ENCODE results near the gene PKP2. TPM values are rescaled to one million over a fixed set of nuclear protein-coding genes. Genes with fewer than 3 reads are reported as not detected.

Gene PKP2
- total RNA-seq, 1 experiment from 2014 or later, result 18.4 TPM

DNA sequence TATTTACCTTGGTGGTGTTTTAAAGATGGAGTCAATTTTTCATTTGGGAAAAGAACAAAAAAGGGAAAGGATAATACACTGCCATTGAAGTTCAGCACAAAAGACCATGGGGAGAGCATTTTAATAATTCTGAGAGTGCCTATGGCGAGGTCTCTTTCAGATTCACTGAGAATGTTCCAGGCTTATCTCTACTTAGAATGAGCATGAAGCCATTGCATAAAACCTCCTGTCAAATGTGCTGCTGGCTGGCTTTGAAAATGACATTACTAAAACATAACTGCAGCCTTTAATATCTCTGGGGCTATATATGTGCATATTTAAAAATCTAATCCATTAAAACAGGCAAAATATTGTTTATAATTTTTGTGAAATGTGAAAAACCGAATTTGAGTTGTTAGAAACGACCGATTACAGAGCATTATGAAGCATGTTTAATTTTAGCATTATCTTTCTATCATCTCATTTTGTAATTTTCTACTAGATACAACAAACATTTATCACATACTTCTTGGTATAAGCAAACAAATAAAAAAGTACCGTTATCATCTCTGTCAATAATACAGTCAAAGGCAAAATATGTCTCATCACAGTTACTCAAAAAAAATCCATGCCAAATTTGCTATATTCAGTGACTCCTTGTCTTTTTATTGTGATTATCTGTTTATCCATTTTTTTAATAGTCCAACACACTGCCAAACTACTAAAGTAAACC lies 95.2 kb downstream of the PKP2 start:
- Histone ChIP-seq H3K56ac (ENCODE audit: insufficient read length, low read depth, low read length) (no peak overlapping the region), H3K23ac (ENCODE audit: insufficient read length, low read depth, low read length) (no peak overlapping the region), H2AFZ (ENCODE audit: low read length) (no peak overlapping the region), H3K27ac (ENCODE audit: insufficient read length, low read depth, low read length) (no peak overlapping the region), H4K5ac (ENCODE audit: insufficient read length, low read depth, low read length) (no peak overlapping the region), H2BK12ac (ENCODE audit: insufficient read length, low read depth, low read length) (no peak overlapping the region), H3K4me1 (ENCODE audit: insufficient read depth, low read length) (no peaks in the 10 kb centered on the region), H2BK15ac (ENCODE audit: low read depth, low read length) (no peak overlapping the region), H3K9me3 (ENCODE audit: control insufficient read depth, low read depth, low read length) (no peaks in the 10 kb centered on the region), H3K79me1 (ENCODE audit: insufficient read depth, low read depth, low read length, poor library complexity, severe bottlenecking) (no peaks in the 10 kb centered on the region), H3K18ac (ENCODE audit: insufficient read length, low read depth, low read length) (no peak overlapping the region), H4K20me1 (ENCODE audit: control insufficient read depth, insufficient read depth, insufficient read length) (no peaks in the 10 kb centered on the region), H3K9ac (ENCODE audit: extremely low read depth, insufficient read length, low read length) (no peak overlapping the region), H3K23me2 (ENCODE audit: insufficient read length, low read depth, low read length, poor library complexity, severe bottlenecking) (no peaks in the 10 kb centered on the region), H3T11ph (ENCODE audit: low read length) (no peak overlapping the region), H4K8ac (replicated peaks; ENCODE audit: insufficient read length, low read depth, low read length) (no peak overlapping the region), H3K14ac (ENCODE audit: insufficient read depth, low read length) (no peak overlapping the region), H2BK5ac (ENCODE audit: insufficient read length, low read length) (no peak overlapping the region), H2BK120ac (ENCODE audit: low read depth, low read length, poor library complexity, severe bottlenecking) (no peak overlapping the region), H3K27me3 (ENCODE audit: insufficient read depth, low read length) (no peaks in the 10 kb centered on the region), H2BK20ac (ENCODE audit: low read depth, low read length, poor library complexity, severe bottlenecking) (no peak overlapping the region), H3K4ac (ENCODE audit: low read depth, low read length) (no peak overlapping the region), H3K79me2 (ENCODE audit: insufficient read depth, low read length) (no peaks in the 10 kb centered on the region; the same call in 1 of the 2 replicates), H4K91ac (ENCODE audit: insufficient read length, low read depth, low read length) (no peak overlapping the region), H3K4me2 (ENCODE audit: insufficient read depth, insufficient read length, low read length) (no peak overlapping the region), H2AK5ac (ENCODE audit: insufficient read length, low read length) (no peak overlapping the region)
- H3K36me3 Mint-ChIP-seq (ENCODE audit: insufficient read depth in 1 of 3, low read depth in 3 of 3), result peaks cover 0 to 12% (median 0%) of the 10 kb centered on the region in 3 experiments; a peak in 3 of 7 replicates
- DNase-seq, result no peak
- H3K27ac Mint-ChIP-seq, result no peak overlapping the region
- no CpG with 5 or more reads among the region's 5 CpGs for WGBS (ENCODE audit: extremely low coverage, insufficient read length, low lambda C conversion rate)
- H3K9me3 Mint-ChIP-seq, result peaks cover 2 to 7% of the 10 kb centered on the region in 2 experiments; a peak in 3 of 5 replicates
- TF ChIP-seq, protein P1, sequence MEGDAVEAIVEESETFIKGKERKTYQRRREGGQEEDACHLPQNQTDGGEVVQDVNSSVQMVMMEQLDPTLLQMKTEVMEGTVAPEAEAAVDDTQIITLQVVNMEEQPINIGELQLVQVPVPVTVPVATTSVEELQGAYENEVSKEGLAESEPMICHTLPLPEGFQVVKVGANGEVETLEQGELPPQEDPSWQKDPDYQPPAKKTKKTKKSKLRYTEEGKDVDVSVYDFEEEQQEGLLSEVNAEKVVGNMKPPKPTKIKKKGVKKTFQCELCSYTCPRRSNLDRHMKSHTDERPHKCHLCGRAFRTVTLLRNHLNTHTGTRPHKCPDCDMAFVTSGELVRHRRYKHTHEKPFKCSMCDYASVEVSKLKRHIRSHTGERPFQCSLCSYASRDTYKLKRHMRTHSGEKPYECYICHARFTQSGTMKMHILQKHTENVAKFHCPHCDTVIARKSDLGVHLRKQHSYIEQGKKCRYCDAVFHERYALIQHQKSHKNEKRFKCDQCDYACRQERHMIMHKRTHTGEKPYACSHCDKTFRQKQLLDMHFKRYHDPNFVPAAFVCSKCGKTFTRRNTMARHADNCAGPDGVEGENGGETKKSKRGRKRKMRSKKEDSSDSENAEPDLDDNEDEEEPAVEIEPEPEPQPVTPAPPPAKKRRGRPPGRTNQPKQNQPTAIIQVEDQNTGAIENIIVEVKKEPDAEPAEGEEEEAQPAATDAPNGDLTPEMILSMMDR (conservative IDR thresholded peaks at IDR 0.05), result no peak
- H3K27me3 Mint-ChIP-seq (ENCODE audit: low read depth), result no peaks in the 10 kb centered on the region
- H3K4me1 Mint-ChIP-seq, result no peaks in the 10 kb centered on the region
- no peak overlapping the region for H3K4me3 Mint-ChIP-seq
